Large intestine (tissue), 3 donors: ENCODE measurements around the gene STK32A. TPM values are rescaled to one million over a fixed set of nuclear protein-coding genes. Genes with fewer than 3 reads are reported as not detected.

Experiments used
- DNase-seq, 2 donors: peaks; one replicate each; pipeline versions ENCODE4 v3.0.0 to v3.0.0-alpha.2; 2013
- H3K27ac ChIP-seq: one replicate; pipeline ENCODE4 v1.5.1; 2013; ENCODE audit warnings: low read length
- H3K27me3 ChIP-seq: 2 replicates; pipeline ENCODE4 v1.6.1; 2013; ENCODE audit warnings: low read length; ENCODE audit not compliant: control insufficient read depth, insufficient read depth
- H3K36me3 ChIP-seq: 2 replicates; pipeline ENCODE4 v1.6.1; 2013; ENCODE audit warnings: low read length; ENCODE audit not compliant: control insufficient read depth, insufficient read depth
- H3K4me1 ChIP-seq: one replicate; pipeline ENCODE4 v1.6.1; 2013; ENCODE audit warnings: low read length; ENCODE audit not compliant: control insufficient read depth, insufficient read depth
- H3K4me3 ChIP-seq: one replicate; pipeline ENCODE4 v1.5.1; 2013; ENCODE audit warnings: low read length
- H3K9me3 ChIP-seq: one replicate; pipeline ENCODE4 v1.6.1; 2013; ENCODE audit warnings: mild to moderate bottlenecking, low read depth, low read length, moderate library complexity; ENCODE audit not compliant: control insufficient read depth
- WGBS: methylation state at CpG from one replicate; pipeline ENCODE4 v1.1.5; 2013; ENCODE audit warnings: low lambda C conversion rate; ENCODE audit not compliant: insufficient coverage; 5-methylcytosine and 5-hydroxymethylcytosine counted together
- polyA plus RNA-seq: library from polyadenylated mRNA; unstranded; fragments of 120-200 nt; gene quantifications from one replicate; pipeline ENCODE4 v1.2.1, GENCODE V29; 2013

The STK32A gene
- polyA plus RNA-seq, 1 donor, result 3.3 TPM

DNA sequence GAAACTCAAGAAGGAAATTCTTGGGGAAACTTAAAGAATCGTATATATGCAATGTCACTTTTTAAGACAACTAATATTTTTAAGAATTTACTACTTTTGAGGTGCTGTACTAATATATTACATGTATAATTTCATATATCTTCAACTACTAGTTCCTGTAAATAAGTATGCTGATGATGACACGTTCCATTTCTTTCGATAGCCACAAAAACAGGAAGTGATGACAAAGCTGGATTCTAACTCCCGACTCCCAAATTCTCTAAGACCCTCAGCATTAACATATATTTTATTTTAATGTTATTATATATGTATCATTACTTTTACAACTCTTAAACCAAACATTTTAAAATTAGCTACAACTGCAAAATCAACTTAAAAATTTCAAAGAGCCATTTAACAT is 74.8 kb downstream of the STK32A start:
- Histone ChIP-seq H3K4me1 (no peaks in the 10 kb centered on the region), H3K27ac (no peak overlapping the region), H3K36me3 (no peaks in the 10 kb centered on the region), H3K4me3 (no peak overlapping the region), H3K27me3 (no peaks in the 10 kb centered on the region), H3K9me3 (no peaks in the 10 kb centered on the region)
- no peak for DNase-seq
- WGBS, result 0% methylated on average over 1 of the region's 4 CpGs

DNA sequence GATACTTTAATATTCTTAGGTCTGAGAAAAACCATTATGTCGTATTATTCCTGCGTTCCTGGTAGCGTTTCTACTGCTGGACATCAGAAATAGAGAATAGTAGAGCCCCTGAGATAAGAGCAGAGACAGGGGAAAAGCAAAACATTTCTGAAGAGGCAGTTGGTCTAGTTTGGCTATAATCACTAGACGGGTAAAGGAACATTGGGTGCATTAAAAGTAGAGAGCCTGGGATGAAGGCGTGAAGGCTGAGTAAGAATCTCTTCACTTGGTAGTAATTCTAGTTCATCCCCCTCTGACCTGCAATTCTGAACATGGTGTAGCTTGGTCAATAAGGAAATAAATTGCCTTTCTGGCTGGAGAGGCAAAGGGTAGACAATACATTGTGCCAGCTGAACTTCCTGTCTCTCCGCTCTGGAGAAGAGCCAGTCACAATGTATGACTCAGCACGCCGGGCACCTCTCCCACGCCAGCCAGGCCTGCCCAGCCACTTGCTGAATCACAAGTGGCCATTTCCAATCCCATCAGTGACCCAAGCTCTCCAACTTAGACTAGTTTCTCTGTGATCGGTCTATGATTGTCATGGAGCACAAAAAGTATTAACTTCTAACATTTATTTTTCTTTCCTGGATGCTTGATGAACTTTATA is 75.4 kb downstream of the STK32A start:
- no peaks in the 10 kb centered on the region for H3K9me3 ChIP-seq
- no peaks in the 10 kb centered on the region for H3K36me3 ChIP-seq
- H3K27me3 ChIP-seq, result no peaks in the 10 kb centered on the region
- WGBS, result no CpG with 5 or more reads among the region's 10 CpGs
- no peaks in the 10 kb centered on the region for H3K4me1 ChIP-seq
- no peak overlapping the region for H3K4me3 ChIP-seq
- H3K27ac ChIP-seq, result no peak overlapping the region
- DNase-seq, result no peak

DNA sequence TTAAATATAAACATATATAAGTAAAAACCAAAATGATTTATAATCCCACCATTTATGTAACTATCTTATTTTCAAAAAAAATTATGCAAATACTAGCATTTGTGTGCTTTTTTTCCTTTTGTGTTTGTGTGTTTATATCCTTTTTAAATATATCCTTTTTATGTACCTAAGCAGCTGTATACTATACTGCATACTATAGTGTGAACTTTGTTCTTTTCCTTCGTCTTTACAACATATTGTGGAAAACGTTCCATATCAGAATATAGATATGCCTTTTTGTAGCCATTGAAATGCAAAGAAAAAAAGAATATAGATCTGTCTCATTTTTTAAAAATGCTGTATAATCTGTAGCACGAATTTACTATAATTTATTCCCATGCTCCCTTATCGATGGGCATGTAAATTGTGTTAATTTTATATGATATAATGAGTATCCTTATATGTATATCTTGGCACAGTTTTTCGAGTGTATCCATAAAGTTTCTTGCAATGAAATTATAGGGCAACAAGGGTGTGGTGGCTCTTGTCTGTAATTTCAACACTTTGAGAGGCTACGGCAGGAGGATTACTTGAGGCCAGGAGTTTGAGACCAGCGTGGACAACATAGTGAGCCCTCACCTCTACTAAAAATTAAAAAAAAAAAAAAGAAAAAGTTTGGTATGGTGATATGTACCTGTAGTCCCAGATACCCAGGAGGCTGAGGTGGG is 83.3 kb downstream of the STK32A start:
- Histone ChIP-seq H3K4me3 (no peak overlapping the region), H3K27me3 (no peaks in the 10 kb centered on the region), H3K4me1 (no peaks in the 10 kb centered on the region), H3K36me3 (no peaks in the 10 kb centered on the region), H3K27ac (no peak overlapping the region), H3K9me3 (no peaks in the 10 kb centered on the region)
- DNase-seq, result no peak
- 27% methylated on average over 3 of the region's 7 CpGs for WGBS

DNA sequence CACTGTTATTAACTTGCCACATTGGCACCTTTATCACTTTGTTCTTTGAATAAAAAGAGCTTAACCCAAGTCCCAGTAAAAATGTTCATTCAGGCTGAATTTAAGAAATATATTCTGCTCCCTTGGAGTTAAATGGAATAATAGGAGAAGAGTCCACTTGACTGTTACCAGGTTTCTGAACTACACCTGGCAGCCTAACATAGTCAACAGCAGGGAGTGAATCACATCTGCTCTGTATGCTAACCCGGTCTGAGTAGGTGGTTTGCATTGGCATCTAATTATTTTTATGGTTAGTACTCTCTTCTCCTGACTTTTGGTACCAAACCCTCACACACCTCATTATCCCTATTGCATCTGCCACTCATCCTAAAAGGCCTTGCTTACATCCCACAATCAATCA is 86.7 kb downstream of the STK32A start:
- Histone ChIP-seq H3K9me3 (no peaks in the 10 kb centered on the region), H3K27ac (no peak overlapping the region), H3K27me3 (no peaks in the 10 kb centered on the region), H3K36me3 (no peaks in the 10 kb centered on the region), H3K4me1 (no peaks in the 10 kb centered on the region), H3K4me3 (no peak overlapping the region)
- DNase-seq, result peak in 1 of 2 donors; percentile 1
- 83% methylated on average over 1 of the region's 1 CpG for WGBS

DNA sequence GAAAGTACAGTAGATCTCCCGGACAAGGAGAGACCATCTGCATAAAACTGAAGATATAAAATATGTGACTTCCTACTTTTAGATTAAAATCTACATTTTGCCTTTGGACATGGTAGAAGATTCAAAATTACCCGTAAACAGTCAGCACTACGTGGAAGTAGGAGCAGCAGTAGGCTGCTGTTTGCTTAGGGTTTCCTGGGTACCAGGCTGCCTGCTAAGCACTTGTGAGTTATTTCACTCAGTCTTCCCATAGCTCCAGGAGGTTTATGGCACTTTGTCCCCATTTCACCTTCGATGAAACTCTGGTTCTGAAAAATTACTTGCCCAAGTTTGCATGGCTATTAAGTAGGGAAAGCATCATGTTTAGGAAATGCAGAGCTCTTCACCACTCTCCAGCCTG is 92.6 kb downstream of the STK32A start:
- Histone ChIP-seq H3K9me3 (no peaks in the 10 kb centered on the region), H3K27me3 (peaks cover 7% of the 10 kb centered on the region), H3K4me1 (no peaks in the 10 kb centered on the region), H3K4me3 (no peak overlapping the region), H3K27ac (no peak overlapping the region), H3K36me3 (no peaks in the 10 kb centered on the region)
- 41% methylated on average over 2 of the region's 4 CpGs for WGBS
- DNase-seq, result no peak

DNA sequence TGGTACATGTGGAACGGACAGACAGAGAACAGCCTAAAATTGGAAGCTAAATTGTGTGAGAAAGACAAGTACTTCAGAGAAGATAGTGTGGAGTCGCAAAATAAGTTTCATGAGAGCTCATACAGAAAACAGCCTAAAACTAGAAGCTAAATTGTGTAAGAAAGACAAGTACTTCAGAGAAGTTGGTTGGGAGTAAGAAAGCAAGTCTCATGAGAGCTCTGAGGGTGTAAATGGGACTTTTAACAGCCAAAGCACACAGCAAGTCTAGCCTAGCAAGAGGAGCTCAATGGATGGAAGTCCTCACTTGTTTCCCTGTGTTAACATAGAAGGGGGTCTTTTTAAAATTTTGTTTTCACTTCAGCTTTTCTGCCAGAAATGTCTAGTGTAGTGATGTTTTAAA is 93.1 kb downstream of the STK32A start:
- Histone ChIP-seq H3K4me3 (no peak overlapping the region), H3K27me3 (peaks cover 7% of the 10 kb centered on the region), H3K27ac (no peak overlapping the region), H3K36me3 (no peaks in the 10 kb centered on the region), H3K4me1 (no peaks in the 10 kb centered on the region), H3K9me3 (no peaks in the 10 kb centered on the region)
- 100% methylated on average over 2 of the region's 2 CpGs for WGBS
- no peak for DNase-seq

DNA sequence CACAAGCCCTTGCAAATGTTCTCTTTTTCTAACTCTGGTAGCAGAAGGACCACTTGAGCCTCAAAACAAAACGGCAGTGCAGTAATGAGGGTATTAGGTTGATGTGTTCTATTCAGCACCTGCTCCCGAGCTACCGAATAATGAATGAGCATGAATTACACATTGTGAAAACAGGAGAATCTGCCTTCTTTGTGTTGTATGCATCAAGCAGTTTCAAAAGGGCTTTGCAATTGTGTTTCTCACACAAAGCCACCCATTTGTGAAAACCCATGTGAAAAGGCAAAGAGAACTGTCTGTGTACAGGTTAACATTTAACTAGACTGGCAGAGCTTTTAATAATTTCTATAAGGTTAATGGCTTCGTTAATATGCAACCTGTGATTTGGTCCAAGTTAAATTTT is 97.8 kb downstream of the STK32A start:
- Histone ChIP-seq H3K27ac (no peak overlapping the region), H3K27me3 (peaks cover 7% of the 10 kb centered on the region), H3K4me3 (no peak overlapping the region), H3K36me3 (no peaks in the 10 kb centered on the region), H3K4me1 (no peaks in the 10 kb centered on the region), H3K9me3 (no peaks in the 10 kb centered on the region)
- 57% methylated on average over 1 of the region's 4 CpGs for WGBS
- DNase-seq, result no peak

DNA sequence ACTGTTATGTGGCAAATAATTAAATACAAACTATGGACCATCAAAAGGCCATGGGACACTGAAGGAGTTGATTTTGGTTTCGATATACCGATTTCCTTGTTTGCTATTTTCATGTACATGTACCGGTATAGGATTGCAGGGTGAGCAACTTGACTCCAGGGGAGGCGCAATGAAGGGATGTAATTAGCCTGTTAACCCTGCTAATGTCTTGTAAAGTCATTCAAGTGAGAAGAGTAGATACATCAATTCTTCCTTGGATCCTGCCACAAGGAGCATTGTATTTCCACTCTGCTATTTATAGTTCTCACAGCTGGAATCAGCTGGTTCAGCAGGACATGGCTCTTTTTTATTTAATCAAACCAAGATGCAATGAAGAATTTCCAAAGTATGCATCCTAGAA is 102.0 kb downstream of the STK32A start:
- Histone ChIP-seq H3K27me3 (no peaks in the 10 kb centered on the region), H3K9me3 (no peaks in the 10 kb centered on the region), H3K27ac (no peak overlapping the region), H3K4me3 (no peak overlapping the region), H3K4me1 (peaks cover 2% of the 10 kb centered on the region), H3K36me3 (no peaks in the 10 kb centered on the region)
- no peak for DNase-seq
- WGBS, result no CpG with 5 or more reads among the region's 4 CpGs

DNA sequence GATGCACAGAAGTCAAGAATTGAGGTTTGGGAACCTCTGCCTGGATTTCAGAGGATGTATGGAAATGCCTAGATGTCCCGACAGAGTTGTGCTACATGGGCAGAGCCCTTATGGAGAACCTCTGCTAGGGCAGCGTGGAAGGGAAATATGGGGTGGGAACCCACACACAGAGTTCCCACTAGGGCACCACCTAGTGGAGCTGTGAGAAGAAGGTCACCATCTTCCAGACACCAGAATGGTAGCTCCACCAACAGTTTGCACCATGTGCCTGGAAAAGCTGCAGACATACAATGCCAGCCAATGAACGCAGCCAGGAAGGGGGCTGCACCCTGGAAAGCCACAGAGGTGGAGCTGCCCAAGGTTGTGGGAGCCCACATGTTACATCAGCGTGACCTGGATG is 104.5 kb downstream of the STK32A start:
- H3K27ac ChIP-seq, result no peak overlapping the region
- peaks cover 2% of the 10 kb centered on the region for H3K27me3 ChIP-seq
- peaks cover 2% of the 10 kb centered on the region for H3K4me1 ChIP-seq
- no peak for DNase-seq
- H3K36me3 ChIP-seq, result no peaks in the 10 kb centered on the region
- H3K9me3 ChIP-seq, result no peaks in the 10 kb centered on the region
- no peak overlapping the region for H3K4me3 ChIP-seq
- no CpG with 5 or more reads among the region's 4 CpGs for WGBS

DNA sequence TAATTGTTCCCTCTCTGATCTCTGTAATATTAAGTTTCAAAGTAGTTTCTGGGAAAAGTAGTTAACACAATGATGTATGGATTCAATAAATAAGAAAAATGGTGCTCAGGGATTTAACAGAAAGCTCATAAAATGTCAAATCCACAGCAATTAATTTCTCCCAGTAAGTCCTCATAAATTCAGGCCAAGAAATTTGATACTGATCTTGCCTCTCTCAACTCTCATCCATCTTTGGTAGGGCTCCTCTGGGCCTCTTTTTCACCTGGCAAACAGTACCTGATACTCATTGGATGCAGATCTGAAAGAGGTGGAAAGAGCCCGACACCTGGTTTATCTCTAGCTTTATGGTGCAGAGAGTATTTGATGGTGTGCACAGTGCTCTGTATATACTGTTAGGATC is 106.1 kb downstream of the STK32A start:
- no peak for DNase-seq

DNA sequence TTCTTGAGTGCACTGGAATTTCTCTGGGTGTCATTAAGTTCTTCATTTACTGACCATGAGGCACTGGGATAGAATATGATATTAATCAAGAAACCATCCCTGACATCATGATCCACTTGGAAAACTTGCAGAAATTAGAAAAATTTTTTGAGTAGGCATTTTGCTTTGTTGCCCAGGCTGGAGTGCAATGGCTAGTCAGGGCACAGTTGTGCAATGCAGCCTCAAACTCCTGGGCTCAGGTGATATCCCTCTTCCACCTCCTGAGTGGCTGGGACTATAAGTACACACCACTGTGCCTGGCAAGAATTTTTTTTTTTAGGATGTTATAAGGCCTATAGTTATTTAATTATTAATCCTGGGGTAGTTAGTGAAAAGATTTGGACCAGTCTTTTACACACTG is 106.5 kb downstream of the STK32A start:
- Histone ChIP-seq H3K4me3 (no peak overlapping the region), H3K36me3 (no peaks in the 10 kb centered on the region), H3K27ac (no peak overlapping the region), H3K9me3 (no peaks in the 10 kb centered on the region), H3K4me1 (peaks cover 2% of the 10 kb centered on the region), H3K27me3 (peaks cover 4% of the 10 kb centered on the region)
- no peak for DNase-seq

More for the DNA sequence above, 106.1 kb downstream of the STK32A start:
- Histone ChIP-seq H3K9me3 (no peaks in the 10 kb centered on the region), H3K4me3 (no peak overlapping the region), H3K36me3 (no peaks in the 10 kb centered on the region), H3K4me1 (peaks cover 2% of the 10 kb centered on the region), H3K27ac (no peak overlapping the region), H3K27me3 (peaks cover 4% of the 10 kb centered on the region)
- WGBS, result no CpG with 5 or more reads among the region's 1 CpG
